ENCODE measurements around the gene NNT.
A peak's percentile ranks its signal among the peaks of the same experiment; 100 is the strongest.
"Not testable (repeated sequence)": the region's sequence is repeated elsewhere in the genome, so short reads cannot be mapped to it uniquely, and the experiment has no call there.

The NNT gene

GRCh38 chr5:43583724-43584123 is 19.3 kb upstream of the NNT start:
- DNase-seq (ENCODE audit: low spot score): no peak

DNA sequence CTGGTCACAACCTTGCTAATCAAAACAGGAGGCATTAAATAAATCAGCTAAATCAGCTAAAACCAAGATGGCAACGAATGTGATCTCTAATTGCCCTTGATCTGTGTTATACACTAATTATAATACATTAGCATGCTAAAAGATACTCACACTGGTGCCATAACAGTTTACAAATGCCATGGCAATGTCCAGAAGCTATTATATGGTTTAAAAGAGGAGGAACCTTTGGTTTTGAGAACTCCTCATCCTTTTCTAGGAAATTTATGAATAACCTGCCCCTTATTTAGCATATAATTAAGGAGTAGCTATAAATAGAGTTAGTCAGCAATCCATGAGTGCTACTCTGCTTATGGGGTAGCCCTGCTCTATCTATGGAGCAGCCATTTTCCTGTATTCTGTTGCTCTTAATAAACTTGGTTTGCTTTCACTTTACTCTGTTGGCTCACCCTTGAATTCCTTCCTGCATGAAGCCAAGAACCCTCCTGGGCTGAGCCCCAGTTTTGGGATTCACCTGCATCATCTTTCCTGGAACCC is 18.7 kb upstream of the NNT start:
- no peak for DNase-seq (ENCODE audit: low spot score)

- no peak for DNase-seq (ENCODE audit: low spot score)
Observed at GRCh38 chr5:43588842-43589241, 14.1 kb upstream of the NNT start.

- no peak for DNase-seq (ENCODE audit: low spot score)
Observed at GRCh38 chr5:43589310-43589709, 13.7 kb upstream of the NNT start.

GRCh38 chr5:43590700-43591099 is 12.3 kb upstream of the NNT start:
- no peak for DNase-seq (ENCODE audit: low spot score)

DNA sequence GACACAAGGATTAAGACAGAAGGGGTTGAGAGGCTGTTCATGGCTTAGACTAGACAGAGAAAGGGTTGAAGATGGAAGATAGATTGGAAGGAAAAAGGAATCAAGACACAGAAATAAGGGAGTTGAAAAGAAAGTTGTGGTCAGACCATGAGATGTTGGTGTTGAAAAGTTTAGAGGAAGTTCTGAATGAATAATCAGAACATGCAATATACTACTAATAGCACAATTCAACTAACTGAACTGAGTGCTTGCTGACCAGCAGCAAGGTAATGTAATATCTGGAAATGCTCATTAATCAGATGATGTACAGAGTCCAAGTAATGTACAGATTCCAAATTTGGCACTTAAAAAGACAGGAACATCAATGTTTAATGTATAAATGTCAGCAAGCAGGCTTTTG is 10.6 kb upstream of the NNT start:
- DNase-seq (ENCODE audit: low spot score): no peak

DNA sequence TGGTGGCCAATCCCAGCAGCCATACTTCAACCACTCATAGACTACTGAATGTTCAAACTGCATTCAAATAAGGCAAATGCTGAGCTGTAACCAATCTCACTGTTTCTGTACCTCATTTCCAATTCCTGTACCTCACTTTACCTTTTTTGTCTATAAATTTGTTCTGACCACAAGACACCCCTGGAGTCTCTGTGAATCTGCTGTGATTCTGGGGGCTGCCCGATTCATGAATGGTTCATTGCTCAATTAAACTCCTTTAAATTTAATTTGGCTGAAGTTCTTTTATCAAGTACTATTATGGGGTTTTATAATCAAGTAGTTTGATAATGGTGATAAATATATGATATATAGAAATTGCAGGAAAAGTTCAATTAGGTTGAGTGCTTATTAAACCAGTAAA is 4.1 kb upstream of the NNT start:
- not testable (repeated sequence) for DNase-seq (ENCODE audit: low spot score)

DNA sequence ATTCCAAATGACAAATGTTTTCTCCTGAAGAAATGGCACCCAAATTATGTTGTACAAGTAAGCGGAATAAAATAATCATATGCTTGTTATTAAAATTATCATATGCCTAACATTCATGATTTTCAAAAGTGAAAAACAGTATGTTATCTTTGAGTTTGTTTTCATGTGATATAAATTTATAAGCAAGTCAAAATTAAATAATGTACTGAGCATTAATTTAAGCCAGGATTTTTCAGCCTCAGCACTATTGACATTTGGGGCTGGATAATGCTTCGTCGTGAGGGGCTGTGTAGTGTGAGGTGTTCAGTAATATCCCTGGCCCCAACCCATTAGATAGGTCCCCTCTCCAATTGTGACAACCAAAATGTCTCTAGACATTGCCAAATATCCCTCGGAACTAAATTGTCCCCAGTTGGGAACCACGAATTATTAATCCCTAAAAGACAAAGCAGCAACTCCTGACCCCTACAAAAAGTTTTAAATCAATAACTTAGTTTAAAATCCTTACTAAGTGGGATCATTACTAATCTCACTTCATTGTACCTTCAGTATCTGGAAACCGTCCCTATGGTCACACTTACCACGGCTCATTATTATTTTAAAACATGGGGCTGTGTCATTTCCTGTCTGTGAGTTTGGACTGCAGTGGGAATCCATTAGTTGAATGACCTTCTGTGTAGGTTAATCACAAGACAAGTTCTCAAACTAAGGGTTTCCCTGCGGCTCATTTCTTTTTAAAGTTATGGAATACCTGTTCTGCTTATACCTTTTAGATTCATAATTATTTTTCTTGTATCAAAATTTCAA is 1.3 kb upstream of the NNT start:
- DNase-seq (ENCODE audit: low spot score): no peak

GRCh38 chr5:43603344-43604217 is 601 bp downstream of the NNT start:
- DNase-seq (ENCODE audit: low spot score): peak; percentile 74

DNA sequence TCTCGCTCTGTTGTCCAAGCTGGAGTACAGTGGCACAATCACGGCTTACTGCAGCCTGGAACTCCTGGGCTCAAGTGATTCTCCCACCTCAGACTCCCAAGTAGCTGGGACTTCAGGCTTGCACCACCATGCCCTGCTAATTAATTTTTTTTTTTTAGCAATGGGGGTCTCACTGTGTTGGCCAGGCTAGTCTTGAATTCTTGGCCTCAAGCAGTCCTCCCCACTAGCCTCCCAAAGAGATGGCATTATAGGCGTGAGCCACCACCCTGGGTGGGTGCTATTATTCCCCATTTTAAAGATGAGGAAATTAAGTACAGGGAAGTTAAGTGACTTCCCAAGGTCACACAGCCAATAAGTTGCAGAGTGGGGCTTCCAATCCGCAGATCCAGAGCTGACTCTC is 1.7 kb downstream of the NNT start:
- DNase-seq (ENCODE audit: low spot score): no peak

- no peak for DNase-seq (ENCODE audit: low spot score)
Observed at GRCh38 chr5:43606351-43606750, 3.4 kb downstream of the NNT start.

DNA sequence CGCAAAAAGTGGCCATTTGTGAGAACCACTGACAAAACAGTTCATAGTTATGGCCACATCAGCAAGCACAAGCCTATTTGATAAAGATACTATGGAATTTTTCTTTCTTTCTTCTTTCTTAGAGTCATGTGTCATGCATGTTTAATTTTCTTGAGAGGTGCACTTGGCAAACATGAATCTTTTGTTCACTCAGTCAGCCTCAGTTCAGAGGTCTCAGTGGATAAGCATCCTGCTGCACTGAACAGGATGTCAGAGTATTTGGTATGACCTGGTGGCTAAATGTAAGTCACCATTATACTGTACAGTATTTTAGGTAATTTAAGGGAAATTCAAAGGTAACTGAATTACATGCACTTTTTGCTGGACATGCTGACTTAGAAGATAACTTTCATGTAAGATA is 5.4 kb downstream of the NNT start:
- no peak for DNase-seq (ENCODE audit: low spot score)

DNA sequence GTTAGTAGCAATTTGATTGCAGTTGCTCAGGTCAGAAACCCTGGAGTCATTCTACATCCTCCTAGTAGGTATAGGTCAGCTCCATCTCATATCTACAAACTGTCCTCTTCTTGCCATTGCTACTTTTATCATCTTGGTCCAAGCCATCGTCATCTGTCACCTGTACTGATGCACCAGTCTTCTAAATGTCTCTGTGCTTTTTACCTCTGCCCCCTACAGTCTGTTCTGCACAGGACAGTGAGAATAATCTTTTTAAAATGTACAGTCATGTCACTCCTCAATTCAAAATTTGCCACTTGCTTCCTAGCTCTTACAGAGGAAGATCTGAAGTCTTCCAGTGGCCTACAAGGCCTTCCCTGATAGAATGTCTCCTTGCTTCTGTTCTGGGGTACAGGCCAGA is 6.8 kb downstream of the NNT start:
- no peak for DNase-seq (ENCODE audit: low spot score)

- no peak for DNase-seq (ENCODE audit: low spot score)
Observed at GRCh38 chr5:43613370-43613769, 10.4 kb downstream of the NNT start.

DNA sequence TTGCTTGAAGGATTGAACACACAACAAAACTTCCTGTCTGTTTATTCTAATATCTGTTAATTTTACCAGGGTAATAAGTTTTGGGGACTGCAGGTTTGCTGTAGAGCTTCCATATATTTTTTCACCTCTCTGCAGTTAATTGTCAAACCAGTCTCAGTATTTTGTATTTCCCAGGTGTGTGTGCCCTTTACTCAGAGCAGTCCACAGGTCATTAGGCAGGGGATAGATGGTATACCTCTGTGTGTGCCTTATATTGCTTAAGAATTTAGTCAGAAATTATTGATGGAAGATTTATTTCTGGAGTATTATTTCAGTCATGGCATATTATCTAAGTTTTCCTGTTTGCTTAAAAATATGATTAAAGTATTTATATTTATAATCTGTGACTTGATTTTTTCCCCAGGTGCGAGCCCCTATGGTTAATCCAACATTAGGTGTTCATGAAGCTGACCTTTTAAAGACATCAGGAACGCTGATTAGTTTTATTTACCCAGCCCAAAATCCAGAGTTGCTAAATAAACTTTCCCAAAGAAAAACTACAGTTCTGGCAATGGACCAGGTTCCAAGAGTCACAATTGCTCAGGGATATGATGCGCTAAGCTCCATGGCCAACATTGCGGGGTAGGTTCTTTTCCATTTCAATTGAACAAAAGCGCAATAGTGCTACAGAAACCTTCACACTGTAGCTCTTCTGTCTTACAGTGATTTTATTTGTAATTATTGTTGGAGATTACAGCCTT is 12.6 kb downstream of the NNT start:
- no peak for DNase-seq (ENCODE audit: low spot score)

DNA sequence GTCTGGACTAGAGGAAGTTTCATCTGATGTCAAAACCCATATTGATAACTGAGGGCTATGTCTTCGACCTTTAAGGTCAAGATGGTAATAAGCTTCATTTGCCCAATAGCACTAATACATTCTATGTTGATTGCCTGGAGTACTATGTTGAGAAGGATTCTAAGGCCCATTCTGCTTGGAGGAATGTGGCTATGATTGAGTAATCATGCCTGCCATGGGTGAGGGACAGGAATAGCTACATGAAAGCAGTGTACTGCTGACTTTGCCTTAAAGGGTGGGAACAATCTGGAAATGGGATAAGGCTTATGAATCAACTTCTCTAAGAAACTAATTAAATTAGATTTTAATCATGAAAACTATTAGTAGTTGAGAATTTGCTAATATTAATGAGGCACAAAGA is 13.6 kb downstream of the NNT start:
- DNase-seq (ENCODE audit: low spot score): no peak

- DNase-seq (ENCODE audit: low spot score): no peak
Observed at GRCh38 chr5:43619380-43619779, 16.4 kb downstream of the NNT start.

DNA sequence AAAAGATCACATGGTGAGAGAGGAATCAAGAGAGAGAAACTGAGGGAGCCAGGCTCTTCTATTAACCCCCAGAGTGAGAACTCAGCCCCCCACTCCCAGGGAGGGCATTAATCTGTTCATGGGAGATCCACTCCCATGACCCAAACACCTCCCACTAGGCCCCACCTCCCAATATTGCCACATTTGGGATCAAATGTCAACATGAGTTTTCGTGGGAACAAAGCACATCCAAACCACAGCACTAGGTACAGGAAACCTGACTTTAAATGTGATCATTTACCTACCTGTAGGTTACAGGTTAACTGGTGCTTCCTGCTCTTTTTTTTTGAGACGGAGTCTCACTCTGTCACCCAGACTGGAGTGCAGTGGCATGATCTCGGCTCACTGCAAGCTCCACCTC is 16.9 kb downstream of the NNT start:
- DNase-seq (ENCODE audit: low spot score): no peak

DNA sequence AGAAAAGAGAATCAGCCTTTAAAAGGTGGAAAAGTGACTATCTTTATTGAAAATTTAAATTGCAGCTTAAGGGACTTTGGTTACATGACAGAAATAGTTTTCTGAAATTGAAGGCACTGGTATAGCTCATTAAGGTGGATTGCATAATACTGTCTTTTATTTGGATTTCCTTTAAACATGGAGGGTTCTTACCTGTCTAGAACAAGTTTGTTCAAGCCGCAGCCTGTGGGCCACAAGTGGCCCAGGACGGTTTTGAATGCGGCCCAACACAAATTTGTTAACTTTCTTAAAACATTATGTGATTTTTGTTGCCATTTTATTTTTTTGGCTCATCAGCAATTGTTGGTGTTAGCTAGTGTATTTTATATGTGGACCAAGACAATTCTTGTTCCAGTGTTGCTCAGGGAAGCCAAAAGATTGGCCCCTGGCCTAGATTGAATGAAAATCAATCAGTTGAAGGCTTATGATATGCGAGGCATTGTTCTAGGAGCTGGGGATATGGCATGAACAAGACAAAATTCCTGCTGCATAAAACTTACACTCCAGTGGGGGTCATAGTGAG is 18.0 kb downstream of the NNT start:
- no peak for DNase-seq (ENCODE audit: low spot score)

DNA sequence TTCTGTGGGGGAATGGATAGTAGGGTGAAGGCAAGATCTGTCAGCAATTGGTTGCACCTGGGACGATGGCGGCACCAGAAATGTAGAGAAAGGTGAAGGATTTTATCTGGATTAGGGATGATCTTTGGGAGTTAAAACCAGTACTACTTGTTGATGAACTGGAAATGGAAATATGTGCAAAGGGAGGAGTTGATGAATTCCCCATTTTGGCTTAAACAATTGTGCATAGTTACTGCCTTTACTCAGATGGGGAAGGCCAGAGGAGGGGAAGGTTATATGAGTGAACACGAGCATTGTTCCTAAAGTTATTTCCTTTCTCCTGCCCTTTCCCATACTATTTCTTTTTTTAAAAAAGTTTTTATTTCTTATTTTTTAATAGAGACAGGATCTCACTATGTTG is 19.1 kb downstream of the NNT start:
- no peak for DNase-seq (ENCODE audit: low spot score)

DNA sequence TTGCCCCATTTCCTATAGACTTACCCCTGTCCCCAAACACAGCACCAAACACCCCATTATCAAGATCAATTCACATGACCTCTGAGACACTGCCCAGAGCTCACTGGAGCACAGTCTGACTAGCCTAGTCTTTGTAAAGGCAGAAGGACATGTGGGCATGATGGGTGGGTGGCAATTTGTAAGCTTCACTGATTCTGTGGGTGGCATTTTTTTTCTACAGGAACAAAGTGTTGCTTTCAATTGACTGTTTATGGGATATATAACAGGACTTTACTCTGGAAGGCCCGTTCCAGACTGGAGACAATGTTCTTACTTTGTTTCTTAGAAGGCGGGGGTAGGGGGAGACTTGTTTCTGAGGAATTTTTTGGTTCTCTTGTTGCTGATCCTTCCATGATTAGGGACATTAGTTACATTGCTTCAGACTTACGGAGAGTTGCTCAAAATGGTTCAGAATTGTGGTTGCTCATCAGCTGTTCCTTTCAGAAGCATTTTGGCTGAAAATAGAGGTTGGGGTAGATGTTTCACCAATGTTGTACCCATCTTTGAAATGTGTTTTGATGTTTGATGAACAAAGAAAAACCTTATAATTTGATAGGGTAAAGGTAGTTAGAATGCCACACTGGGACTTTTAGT is 20.2 kb downstream of the NNT start:
- DNase-seq (ENCODE audit: low spot score): no peak

DNA sequence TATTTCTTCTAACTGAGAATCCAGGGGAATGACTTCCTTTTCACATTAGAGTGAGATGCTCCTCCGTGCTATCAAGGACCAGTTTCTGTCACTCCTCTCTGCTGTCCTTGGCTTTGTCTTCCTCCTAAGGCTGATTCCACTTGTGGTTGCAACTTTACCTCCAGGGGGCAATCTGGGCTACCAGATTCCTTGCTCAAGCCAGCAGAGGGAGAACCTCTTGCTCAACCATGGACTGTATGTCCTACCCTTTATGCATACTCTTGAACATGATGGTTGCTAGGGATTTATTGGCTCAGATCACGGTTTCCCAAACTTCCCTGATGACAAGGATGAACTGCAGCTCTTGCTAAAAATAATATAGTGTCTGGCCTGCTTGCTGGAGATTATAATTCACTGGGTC is 24.0 kb downstream of the NNT start:
- DNase-seq (ENCODE audit: low spot score): peak; percentile 23
